H1 (cell line): Measurements from ENCODE around the gene MOB2. TPM values are rescaled to one million over a fixed set of nuclear protein-coding genes. Genes with fewer than 3 reads are reported as not detected.

Experiments
- CTCF ChIA-PET: fragments of 300-600 bp; sonication (Branson Sonifier 250); formaldehyde crosslinking; loops from one replicate; lab custom pipeline; 2021; ENCODE audit not compliant: partially characterized antibody; lab: Charles Lee
- POLR2A ChIA-PET: fragments of 300-600 bp; sonication (Branson Sonifier 250); formaldehyde crosslinking; loops from one replicate; lab custom pipeline; 2021; ENCODE audit warnings: inconsistent platforms; ENCODE audit not compliant: partially characterized antibody; lab: Charles Lee
- DNase-seq, 2 experiments: peaks; one replicate each; pipeline versions ENCODE4 v3.0.0 to v3.0.0-alpha.2; 2010 to 2022; ENCODE audit warnings: low spot score in 2 of 2, low read depth in 1 of 2, mixed read lengths in 1 of 2
- FAIRE-seq: peaks from 2 replicates; lab custom pipeline; 2011; peaks lifted over from hg19 to GRCh38; lab: Jason Lieb, UNC
- H2AFZ ChIP-seq: 2 replicates; pipeline ENCODE4 v1.8.1; 2012; ENCODE audit warnings: low read length, inconsistent platforms
- H2AK5ac ChIP-seq: 2 replicates; pipeline ENCODE4 v1.6.1; 2013; ENCODE audit warnings: low read depth, low read length
- H2BK120ac ChIP-seq: replicated peaks from 2 replicates; pipeline ENCODE3; 2013; ENCODE audit warnings: low read depth, low read length, inconsistent platforms
- H2BK12ac ChIP-seq: 2 replicates; pipeline ENCODE4 v1.6.1; 2013; ENCODE audit warnings: low read depth, low read length
- H2BK15ac ChIP-seq: 2 replicates; pipeline ENCODE4 v1.6.1; 2013; ENCODE audit warnings: low read length
- H2BK20ac ChIP-seq: 2 replicates; pipeline ENCODE4 v1.6.1; 2013; ENCODE audit warnings: low read length
- H2BK5ac ChIP-seq: 2 replicates; pipeline ENCODE4 v1.6.1; 2013; ENCODE audit warnings: low read depth, low read length
- H3K14ac ChIP-seq: 2 replicates; pipeline ENCODE4 v1.6.1; 2013; ENCODE audit warnings: inconsistent platforms; ENCODE audit not compliant: insufficient read length
- H3K18ac ChIP-seq: 2 replicates; pipeline ENCODE4 v1.6.1; 2013; ENCODE audit warnings: low read length; ENCODE audit errors: extremely low read depth
- H3K23ac ChIP-seq: 2 replicates; pipeline ENCODE4 v1.6.1; 2013; ENCODE audit warnings: inconsistent platforms; ENCODE audit not compliant: insufficient read length
- H3K23me2 ChIP-seq: 2 replicates; pipeline ENCODE4 v1.6.1; 2013; ENCODE audit warnings: low read depth, low read length
- H3K27ac ChIP-seq: 2 replicates; pipeline ENCODE4 v1.6.1; 2011; ENCODE audit warnings: low read depth, low read length, inconsistent platforms
- H3K27me3 ChIP-seq, 4 experiments: replicated peaks in 1 of 4; 1 replicate in 1 of 4; 2 replicates in 3 of 4; pipeline versions ENCODE4 v1.6.1 to v1.8.1; 2011 to 2013; ENCODE audit warnings: low read length in 3 of 4, mild to moderate bottlenecking in 3 of 4, inconsistent platforms in 2 of 4, mixed read lengths in 2 of 4, moderate library complexity in 1 of 4; ENCODE audit not compliant: control insufficient read depth in 3 of 4, insufficient read depth in 3 of 4; ENCODE audit errors: extremely low read depth in 1 of 4
- H3K36me3 ChIP-seq, 4 experiments: 2 replicates each; pipeline versions ENCODE4 v1.6.1 to v1.8.1; 2011 to 2013; ENCODE audit warnings: mild to moderate bottlenecking in 4 of 4, low read length in 3 of 4, moderate library complexity in 2 of 4, control low read depth in 1 of 4, inconsistent platforms in 1 of 4; ENCODE audit not compliant: insufficient read depth in 4 of 4, control insufficient read depth in 2 of 4
- H3K4ac ChIP-seq: replicated peaks from 2 replicates; pipeline ENCODE3; 2013; ENCODE audit warnings: low read length, low read depth, mixed read lengths, inconsistent platforms; ENCODE audit not compliant: insufficient read length
- H3K4me1 ChIP-seq, 4 experiments: replicated peaks in 1 of 4; 1 replicate in 1 of 4; 2 replicates in 3 of 4; pipeline versions ENCODE4 v1.6.1 to v1.8.1; 2011 to 2013; ENCODE audit warnings: low read length in 3 of 4, inconsistent platforms in 2 of 4, mixed read lengths in 1 of 4; ENCODE audit not compliant: insufficient read depth in 4 of 4, control insufficient read depth in 3 of 4
- H3K4me2 ChIP-seq, 2 experiments: 2 replicates each; pipeline versions ENCODE4 v1.6.1 to v1.8.1; 2011 to 2013; ENCODE audit warnings: low read depth in 2 of 2, low read length in 2 of 2, control low read depth in 1 of 2, inconsistent platforms in 1 of 2, mild to moderate bottlenecking in 1 of 2; ENCODE audit not compliant: insufficient read depth in 1 of 2
- H3K4me3 ChIP-seq, 4 experiments: fragments of 200-600, 300-600 bp in 1 of 4; sonication (generic), shearing (Covaris generic), sonication (Bioruptor Twin) in 1 of 4; 2 replicates each; pipeline versions ENCODE4 v1.5.1 to v1.8.1; 2011 to 2016; ENCODE audit warnings: low read length in 4 of 4, low read depth in 3 of 4, control low read depth in 2 of 4, inconsistent platforms in 2 of 4, mild to moderate bottlenecking in 2 of 4, mixed read lengths in 1 of 4, moderate library complexity in 1 of 4; ENCODE audit not compliant: insufficient read depth in 2 of 4; ENCODE audit errors: extremely low read depth in 1 of 4
- H3K56ac ChIP-seq: replicated peaks from 2 replicates; pipeline ENCODE3; 2013; ENCODE audit warnings: low read depth, mild to moderate bottlenecking, mixed read lengths, low read length, inconsistent platforms; ENCODE audit not compliant: insufficient read length
- H3K79me1 ChIP-seq: 2 replicates; pipeline ENCODE4 v1.6.1; 2013; ENCODE audit warnings: low read depth, low read length, control low read depth
- H3K79me2 ChIP-seq, 2 experiments: 2 replicates each; pipeline versions ENCODE4 v1.6.1 to v1.8.1; 2012 to 2013; ENCODE audit warnings: low read length in 2 of 2, mild to moderate bottlenecking in 2 of 2, inconsistent platforms in 1 of 2; ENCODE audit not compliant: insufficient read depth in 2 of 2, control insufficient read depth in 1 of 2
- H3K9ac ChIP-seq, 4 experiments: replicated peaks in 1 of 4; 1 replicate in 1 of 4; 2 replicates in 3 of 4; pipeline versions ENCODE4 v1.6.1 to v1.8.1; 2011 to 2013; ENCODE audit warnings: low read depth in 3 of 4, low read length in 3 of 4, control low read depth in 2 of 4, mild to moderate bottlenecking in 2 of 4, moderate library complexity in 2 of 4, inconsistent platforms in 1 of 4; ENCODE audit errors: extremely low read depth in 1 of 4
- H3K9me3 ChIP-seq, 2 experiments: 2 replicates each; pipeline versions ENCODE4 v1.6.1 to v1.8.1; 2012 to 2013; ENCODE audit warnings: mild to moderate bottlenecking in 2 of 2, moderate library complexity in 2 of 2, control low read depth in 1 of 2, inconsistent platforms in 1 of 2, low read depth in 1 of 2, low read length in 1 of 2, mixed read lengths in 1 of 2; ENCODE audit not compliant: insufficient read depth in 2 of 2
- H4K20me1 ChIP-seq, 2 experiments: replicated peaks in 1 of 2; 2 replicates each; pipeline versions ENCODE3 to v1.8.1; 2011 to 2013; ENCODE audit warnings: inconsistent platforms in 2 of 2, low read length in 2 of 2, mild to moderate bottlenecking in 1 of 2; ENCODE audit not compliant: insufficient read depth in 2 of 2, control insufficient read depth in 1 of 2
- H4K5ac ChIP-seq: 2 replicates; pipeline ENCODE4 v1.6.1; 2013; ENCODE audit warnings: low read length, low read depth, mixed read lengths, inconsistent platforms; ENCODE audit not compliant: insufficient read length
- H4K8ac ChIP-seq: 2 replicates; pipeline ENCODE4 v1.8.0; 2013; ENCODE audit warnings: mild to moderate bottlenecking, moderate library complexity, low read length, inconsistent platforms; ENCODE audit not compliant: insufficient read depth; ENCODE audit errors: extremely low read depth
- H4K91ac ChIP-seq: replicated peaks from 2 replicates; pipeline ENCODE3; 2013; ENCODE audit warnings: low read length, mixed read lengths, inconsistent platforms; ENCODE audit not compliant: insufficient read length
- BACH1 ChIP-seq: IDR thresholded peaks from 2 replicates; pipeline ENCODE4 v1.6.1; 2012; ENCODE audit warnings: low read length, improper control_type of control experiment
- PHF8 ChIP-seq: fragments of 200-600 bp; sonication (generic); conservative IDR thresholded peaks from 2 replicates; pipeline ENCODE4 v1.7.1; 2012; ENCODE audit warnings: low read depth, mild to moderate bottlenecking, inconsistent platforms, low read length, moderate library complexity
- SP1 ChIP-seq: IDR thresholded peaks from 2 replicates; pipeline ENCODE4 v1.6.1; 2011; ENCODE audit warnings: low read depth, low read length
- WGBS, 2 experiments: shearing (Covaris generic) in 1 of 2; methylation state at CpG; one replicate each; pipeline versions ENCODE4 v1.1.6 to v1.1.7; 2013 to 2015; ENCODE audit warnings: low lambda C conversion rate in 2 of 2, mixed read lengths in 2 of 2, inconsistent platforms in 1 of 2, low coverage in 1 of 2, missing lambda C conversion rate in 1 of 2; ENCODE audit not compliant: insufficient replicate concordance in 2 of 2, insufficient coverage in 1 of 2, insufficient read length in 1 of 2; ENCODE audit errors: extremely low coverage in 1 of 2, missing lambda C conversion rate in 1 of 2; 5-methylcytosine and 5-hydroxymethylcytosine counted together
- polyA plus RNA-seq, 7 experiments: library from polyadenylated mRNA; depleted of rRNA in 3 of 7; stranded (reverse) in 5 of 7; unstranded in 2 of 7; fragments of >200 nt in 5 of 7; fragments of 200-250 nt in 2 of 7; gene quantifications; 1 replicate in 5 of 7; 2 replicates in 1 of 7; 4 replicates in 1 of 7; pipeline versions ENCODE4 v1.2.1 to v1.2.3, GENCODE V29; 2011 to 2013; ENCODE audit warnings: missing spikeins in 2 of 7, mixed read lengths in 2 of 7
- total RNA-seq: library from RNA; stranded (reverse); fragmentation: NEBNext Ultra II Directional; extraction: Animal tissue kit (Norgen Biotek cat#: 25700); gene quantifications from 2 replicates; pipeline ENCODE4 v1.2.1, GENCODE V29; 2021

The MOB2 gene
- total and polyA plus RNA-seq, 2 of the 8 experiments (the other 6 are each of a cell fraction or from before 2014, with no cell fraction given) = 18.6 to 28.2 TPM

DNA sequence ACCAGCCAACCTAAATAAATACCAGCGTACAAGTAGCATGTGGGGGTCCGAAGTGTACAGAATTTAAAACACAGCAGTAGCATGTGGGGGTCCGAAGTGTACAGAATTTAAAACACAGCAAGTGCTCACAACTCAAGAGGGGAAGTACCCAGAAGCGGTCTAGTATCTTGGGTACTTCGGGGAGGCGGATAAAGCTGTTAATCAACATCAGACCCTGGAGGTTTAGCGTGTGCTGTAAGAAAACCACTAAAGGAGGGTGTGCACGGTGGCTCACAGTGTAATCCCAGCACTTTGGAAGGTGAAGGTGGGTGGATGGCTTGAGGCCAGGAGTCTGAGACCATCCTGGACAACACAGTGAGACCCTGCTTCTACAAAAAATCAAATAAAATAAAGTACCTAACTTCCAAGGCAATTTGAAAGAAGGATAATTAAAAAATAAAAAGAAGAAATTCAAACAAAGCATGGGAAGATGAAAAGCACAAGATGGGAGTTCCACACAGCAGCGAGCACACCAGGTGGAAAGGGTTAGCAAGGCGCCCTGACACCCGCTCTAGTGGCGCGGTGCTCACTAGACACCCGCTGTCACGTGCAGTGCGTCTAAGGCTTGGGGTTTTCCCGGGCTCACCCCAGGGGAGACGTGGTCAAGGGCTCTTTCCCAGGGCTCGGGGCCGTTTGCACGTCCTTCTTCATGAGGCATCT is 35.0 kb upstream of the MOB2 start:
- no peaks in the 10 kb centered on the region for H3K9me3 ChIP-seq
- H3K4me2 ChIP-seq = no peak overlapping the region
- H3K4me3 ChIP-seq = no peak overlapping the region
- H3K36me3 ChIP-seq = no peaks in the 10 kb centered on the region
- H2AK5ac ChIP-seq = no peak overlapping the region
- no peak overlapping the region for H4K91ac ChIP-seq
- no peak overlapping the region for H3K14ac ChIP-seq
- H3K18ac ChIP-seq = no peak overlapping the region; the same call in 1 of the 2 replicates
- CTCF ChIA-PET = interaction anchor here (0.6 to 2.5 kb wide), 6 partner anchors 8 to 173 kb away, joined by 3 to 10 read pairs (median 3); no protein-coding TSS in a partner anchor
- 91% methylated on average over 21 of the region's 21 CpGs; no CpG with 5 or more reads in 1 of the 2 experiments for WGBS, 2 experiments
- no peak overlapping the region for H4K5ac ChIP-seq
- H3K27me3 ChIP-seq = no peaks in the 10 kb centered on the region
- H2AFZ ChIP-seq = no peak overlapping the region
- no peak overlapping the region for H3K27ac ChIP-seq
- no peak overlapping the region for H2BK120ac ChIP-seq
- H2BK5ac ChIP-seq = no peak overlapping the region
- H3K56ac ChIP-seq = no peak overlapping the region
- H2BK20ac ChIP-seq = no peak overlapping the region
- no peak for FAIRE-seq
- H4K8ac ChIP-seq = no peak overlapping the region
- H3K4ac ChIP-seq = no peak overlapping the region
- POLR2A ChIA-PET = no interaction called here
- 0 out of 7 replicates have a peak, but pooled peaks cover 0 to 2% (median 0%) of the 10 kb centered on the region in 4 experiments for H3K4me1 ChIP-seq
- H3K23ac ChIP-seq = no peak overlapping the region
- peaks cover 7% of the 10 kb centered on the region for H3K79me1 ChIP-seq
- H2BK15ac ChIP-seq = no peak overlapping the region
- H3K79me2 ChIP-seq = peaks cover 0 to 20% of the 10 kb centered on the region in 2 experiments; a peak in 1 of 4 replicates
- no peaks in the 10 kb centered on the region for H3K23me2 ChIP-seq
- H3K9ac ChIP-seq = no peak overlapping the region
- no peak for DNase-seq
- H2BK12ac ChIP-seq = no peak overlapping the region
- peaks cover 12 to 20% of the 10 kb centered on the region in 2 experiments for H4K20me1 ChIP-seq
- no peak for TF ChIP-seq BACH1
- TF ChIP-seq PHF8 = no peak
- no peak for TF ChIP-seq SP1
